Activated naive CD8-positive, alpha-beta T cell treated with anti-CD3 and anti-CD28 coated beads for 36 hours (primary cell): ENCODE results near the gene FOXG1. TPM values are rescaled to one million over a fixed set of nuclear protein-coding genes. Genes with fewer than 3 reads are reported as not detected.

Source experiments
- DNase-seq: peaks from one replicate; pipeline ENCODE4 v3.0.0; 2021
- H3K27ac Mint-ChIP-seq: one replicate; pipeline ENCODE4 v1.8.0; 2022; ENCODE audit warnings: mild to moderate bottlenecking, moderate library complexity, mixed read lengths
- H3K27me3 Mint-ChIP-seq: one replicate; pipeline ENCODE4 v1.8.0; 2022; ENCODE audit warnings: mild to moderate bottlenecking, mixed read lengths
- H3K36me3 Mint-ChIP-seq: one replicate; pipeline ENCODE4 v1.8.0; 2021; ENCODE audit warnings: mild to moderate bottlenecking, mixed read lengths
- H3K4me1 Mint-ChIP-seq: one replicate; pipeline ENCODE4 v1.8.0; 2021; ENCODE audit warnings: mixed read lengths
- H3K4me3 Mint-ChIP-seq: one replicate; pipeline ENCODE4 v1.8.0; 2022; ENCODE audit warnings: mild to moderate bottlenecking, moderate library complexity, mixed read lengths
- H3K9me3 Mint-ChIP-seq: one replicate; pipeline ENCODE4 v1.8.0; 2022; ENCODE audit warnings: mixed read lengths
- total RNA-seq, 2 experiments: library from RNA; stranded (reverse); gene quantifications; one replicate each; pipeline ENCODE4 v1.2.3, GENCODE V29; 2021

FOXG1 gene
- total RNA-seq, 2 experiments from 2014 or later: not detected

DNA sequence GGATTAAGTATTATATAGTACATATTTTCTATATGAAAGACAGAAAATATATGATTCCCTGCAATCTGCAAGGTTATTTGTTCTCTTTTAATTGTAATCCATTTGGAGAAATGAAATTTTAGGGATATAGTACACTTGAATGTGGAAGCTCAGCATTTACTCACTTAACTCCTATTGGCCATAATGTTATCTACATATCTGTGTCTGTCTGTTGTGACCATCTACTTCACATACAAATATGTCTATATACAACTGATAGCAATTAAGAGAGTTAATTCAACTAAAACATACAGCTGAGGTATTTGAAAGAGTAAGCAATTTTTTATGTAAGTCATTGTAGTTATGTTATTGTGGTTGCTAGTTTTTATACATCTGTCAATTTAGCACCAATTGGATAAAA, 12.9 kb downstream of the FOXG1 start:
- no peak overlapping the region for H3K4me3 Mint-ChIP-seq

GRCh38 chr14:28780843-28781820, 14.5 kb downstream of the FOXG1 start:
- Mint-ChIP-seq H3K27ac (no peak overlapping the region), H3K4me1 (peaks cover 2% of the 10 kb centered on the region), H3K36me3 (peaks cover 3% of the 10 kb centered on the region), H3K4me3 (no peak overlapping the region), H3K9me3 (peaks cover 14% of the 10 kb centered on the region), H3K27me3 (peaks cover 91% of the 10 kb centered on the region)
- no peak for DNase-seq

More for the DNA sequence above, 12.9 kb downstream of the FOXG1 start:
- Mint-ChIP-seq H3K27ac (no peak overlapping the region), H3K9me3 (peaks cover 12% of the 10 kb centered on the region), H3K4me1 (no peaks in the 10 kb centered on the region), H3K36me3 (peaks cover 2% of the 10 kb centered on the region), H3K27me3 (peaks cover 91% of the 10 kb centered on the region)
- no peak for DNase-seq

DNA sequence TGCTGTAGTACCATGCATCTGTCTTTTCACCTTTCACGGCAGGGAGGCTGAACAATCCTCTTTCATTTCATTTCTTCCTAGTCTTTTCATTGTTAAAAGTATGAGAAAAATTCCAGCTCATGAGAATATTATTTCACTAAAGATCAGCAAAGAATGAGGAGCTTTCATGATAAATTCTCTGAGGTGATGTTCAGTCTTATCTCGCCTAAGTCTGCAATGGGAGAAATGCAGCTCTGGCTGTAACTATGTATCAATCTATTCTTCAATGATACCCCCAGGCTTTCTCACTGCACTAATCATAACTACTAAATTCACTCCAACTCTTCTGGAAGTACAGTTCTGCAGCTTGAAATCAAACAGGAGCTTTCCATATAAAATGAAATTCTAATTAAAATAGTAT, 15.7 kb downstream of the FOXG1 start:
- H3K27me3 Mint-ChIP-seq: peaks cover 93% of the 10 kb centered on the region
- no peak for DNase-seq
- no peak overlapping the region for H3K27ac Mint-ChIP-seq
- peaks cover 2% of the 10 kb centered on the region for H3K4me1 Mint-ChIP-seq
- H3K4me3 Mint-ChIP-seq: no peak overlapping the region
- peaks cover 14% of the 10 kb centered on the region for H3K9me3 Mint-ChIP-seq
- peaks cover 3% of the 10 kb centered on the region for H3K36me3 Mint-ChIP-seq

GRCh38 chr14:28783664-28784063, 17.1 kb downstream of the FOXG1 start:
- peaks cover 17% of the 10 kb centered on the region for H3K9me3 Mint-ChIP-seq
- DNase-seq: no peak
- no peak overlapping the region for H3K4me3 Mint-ChIP-seq
- peaks cover 2% of the 10 kb centered on the region for H3K4me1 Mint-ChIP-seq
- H3K27ac Mint-ChIP-seq: no peak overlapping the region
- H3K36me3 Mint-ChIP-seq: peaks cover 3% of the 10 kb centered on the region
- peaks cover 85% of the 10 kb centered on the region for H3K27me3 Mint-ChIP-seq

- peaks cover 2% of the 10 kb centered on the region for H3K4me1 Mint-ChIP-seq
- no peak overlapping the region for H3K4me3 Mint-ChIP-seq
- H3K36me3 Mint-ChIP-seq: peaks cover 3% of the 10 kb centered on the region
- H3K9me3 Mint-ChIP-seq: peaks cover 17% of the 10 kb centered on the region
- H3K27me3 Mint-ChIP-seq: peaks cover 78% of the 10 kb centered on the region
- DNase-seq: no peak
- H3K27ac Mint-ChIP-seq: peak overlapping the region; percentile 4
Measured at GRCh38 chr14:28784096-28785048, 17.8 kb downstream of the FOXG1 start.

- Mint-ChIP-seq H3K4me1 (peaks cover 2% of the 10 kb centered on the region), H3K9me3 (peaks cover 17% of the 10 kb centered on the region), H3K27ac (no peak overlapping the region), H3K36me3 (peaks cover 3% of the 10 kb centered on the region), H3K4me3 (no peak overlapping the region), H3K27me3 (peaks cover 69% of the 10 kb centered on the region)
- DNase-seq: no peak
Measured at GRCh38 chr14:28785096-28785952, 18.7 kb downstream of the FOXG1 start.

DNA sequence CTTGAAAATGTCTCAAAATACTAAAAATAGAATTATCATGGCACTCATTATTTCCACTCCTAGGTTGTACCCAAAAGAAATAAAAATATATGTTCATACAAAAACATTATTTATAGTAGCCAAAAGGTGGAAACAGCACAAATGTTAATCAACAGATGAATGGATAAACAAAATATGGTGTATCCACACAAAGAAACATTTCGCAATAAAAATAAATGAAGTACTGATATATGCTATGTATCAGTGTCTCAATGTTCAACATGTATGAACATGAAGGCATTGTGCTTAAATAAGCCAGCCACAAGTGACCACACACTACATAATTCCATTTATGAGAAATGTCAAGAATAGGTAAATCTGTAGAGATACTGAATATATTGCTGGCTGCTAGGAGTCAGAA, 40.9 kb downstream of the FOXG1 start:
- H3K27ac Mint-ChIP-seq: no peak overlapping the region
- no peak overlapping the region for H3K4me3 Mint-ChIP-seq
- no peaks in the 10 kb centered on the region for H3K36me3 Mint-ChIP-seq
- H3K27me3 Mint-ChIP-seq: no peaks in the 10 kb centered on the region
- DNase-seq: no peak
- peaks cover 18% of the 10 kb centered on the region for H3K9me3 Mint-ChIP-seq
- H3K4me1 Mint-ChIP-seq: no peaks in the 10 kb centered on the region

GRCh38 chr14:28813810-28814209, 47.2 kb downstream of the FOXG1 start:
- DNase-seq: no peak
- Mint-ChIP-seq H3K36me3 (no peaks in the 10 kb centered on the region), H3K27me3 (no peaks in the 10 kb centered on the region), H3K27ac (no peak overlapping the region), H3K4me1 (no peaks in the 10 kb centered on the region), H3K9me3 (peaks cover 11% of the 10 kb centered on the region), H3K4me3 (no peak overlapping the region)
